GM21717 (cell line): Measurements from ENCODE around the gene VPS50.

Source experiments
- ATAC-seq: cut with Tn5 transposase; IDR thresholded peaks from one replicate; pipeline ENCODE4 v1.9.1; 2021; ENCODE audit warnings: mild to moderate bottlenecking, moderate library complexity; ENCODE audit not compliant: unreplicated experiment

The VPS50 gene

GRCh38 chr7:93392984-93393383 is 160.8 kb downstream of the VPS50 start:
- ATAC-seq, result no peak

- no peak for ATAC-seq
These were observed 167.5 kb downstream of the VPS50 start for GRCh38 chr7:93399642-93400041.

GRCh38 chr7:93402944-93403343 is 170.8 kb downstream of the VPS50 start:
- no peak for ATAC-seq

GRCh38 chr7:93407239-93407638 is 175.1 kb downstream of the VPS50 start:
- no peak for ATAC-seq

- no peak for ATAC-seq
These were observed 177.2 kb downstream of the VPS50 start for GRCh38 chr7:93409324-93409723.
